AG09309 (cell line): ENCODE data around the gene IL4R.

ENCODE experiments used
- DNase-seq: peaks from one replicate; pipeline ENCODE4 v3.0.0-alpha.2; 2010; ENCODE audit warnings: low read depth
- H3K4me3 ChIP-seq: 2 replicates; pipeline ENCODE4 v1.5.1; 2011; ENCODE audit warnings: mild to moderate bottlenecking, low read depth, low read length, moderate library complexity; ENCODE audit not compliant: control insufficient read depth
- CTCF ChIP-seq: IDR thresholded peaks from 2 replicates; pipeline ENCODE4 v1.5.1; 2011; ENCODE audit warnings: mild to moderate bottlenecking, low read depth, low read length, inconsistent platforms; ENCODE audit not compliant: insufficient read depth, control insufficient read depth; ENCODE audit errors: missing control alignments

The IL4R gene

GRCh38 chr16:27318392-27319256, 4.8 kb downstream of the IL4R start:
- no peak for TF ChIP-seq CTCF
- H3K4me3 ChIP-seq, result no peak overlapping the region
- DNase-seq, result no peak

DNA sequence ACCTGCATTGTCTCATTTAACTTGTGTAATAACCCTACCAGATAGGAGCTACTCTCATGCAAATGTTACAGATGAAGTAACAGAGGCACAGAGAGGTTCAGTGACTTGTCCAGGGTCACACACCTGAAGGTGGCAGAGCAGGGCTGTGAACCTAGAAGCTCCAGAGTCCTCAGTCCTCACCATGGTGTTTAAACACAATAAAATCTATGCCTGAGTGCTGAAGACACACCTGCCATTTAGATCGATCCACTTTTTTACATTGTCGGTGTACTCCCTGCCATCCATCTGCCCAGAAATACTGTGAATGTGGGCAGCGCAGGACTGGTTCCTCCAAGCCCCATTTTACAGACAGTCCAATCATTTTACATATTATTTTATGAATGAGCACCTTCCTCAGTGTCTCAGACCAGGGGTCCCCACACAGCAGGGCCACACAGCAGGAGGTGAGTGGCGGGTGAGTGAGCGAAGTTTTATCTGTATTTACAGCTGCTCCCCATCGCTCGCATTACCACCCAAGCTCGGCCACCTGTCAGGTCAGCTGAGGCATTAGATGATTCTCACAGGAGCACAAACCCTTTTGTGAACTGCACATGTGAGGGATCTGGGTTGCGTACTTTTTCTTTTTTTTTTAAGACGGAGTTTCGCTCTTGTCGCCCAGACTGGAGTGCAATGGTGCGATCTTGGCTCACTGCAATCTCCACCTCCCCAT, 5.6 kb downstream of the IL4R start:
- no peak for TF ChIP-seq CTCF
- no peak overlapping the region for H3K4me3 ChIP-seq
- no peak for DNase-seq

GRCh38 chr16:27320261-27321012, 6.7 kb downstream of the IL4R start:
- no peak overlapping the region for H3K4me3 ChIP-seq
- no peak for DNase-seq
- TF ChIP-seq CTCF, result no peak

DNA sequence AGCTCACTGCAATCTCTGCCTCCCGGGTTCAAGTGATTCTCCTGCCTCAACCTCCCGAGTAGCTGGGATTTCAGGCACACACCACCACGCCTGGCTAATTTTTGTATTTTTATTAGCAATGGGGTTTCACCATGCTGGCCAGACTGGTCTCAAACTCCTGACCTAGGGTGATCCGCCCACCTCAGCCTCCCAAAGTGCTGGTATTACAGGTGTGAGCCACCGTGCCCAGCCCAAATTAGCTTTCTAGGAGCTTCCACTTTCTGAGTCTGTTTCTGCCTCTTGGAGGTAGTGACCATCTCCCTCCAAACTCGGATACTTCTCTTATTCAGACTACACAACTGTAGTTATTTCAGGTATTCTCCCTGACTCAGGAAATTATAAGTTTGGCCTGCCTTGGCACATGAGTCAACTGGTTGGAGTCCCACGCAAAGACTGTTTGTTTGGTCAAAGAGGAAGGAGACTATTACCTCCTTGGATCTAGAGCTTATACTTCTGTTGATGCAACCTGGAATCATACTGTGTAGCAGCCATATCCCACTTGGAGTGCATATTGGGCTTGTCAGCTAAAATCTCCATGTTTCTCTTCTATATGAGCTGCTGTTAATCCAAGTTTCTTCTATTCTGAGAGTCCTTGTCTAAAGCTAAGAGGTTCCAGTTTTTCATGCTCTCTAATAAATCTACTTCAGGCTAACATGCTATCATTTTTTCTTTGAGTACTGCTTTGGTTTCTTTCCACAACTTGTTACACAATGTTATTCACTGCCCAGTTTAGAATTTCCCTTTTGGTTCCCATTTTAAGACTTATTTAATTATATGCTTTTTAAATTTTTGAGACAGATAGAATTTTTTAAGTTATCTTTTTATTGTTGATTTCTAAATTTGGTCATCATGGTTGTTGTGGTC, 7.5 kb downstream of the IL4R start:
- H3K4me3 ChIP-seq, result no peak overlapping the region
- no peak for TF ChIP-seq CTCF
- no peak for DNase-seq

DNA sequence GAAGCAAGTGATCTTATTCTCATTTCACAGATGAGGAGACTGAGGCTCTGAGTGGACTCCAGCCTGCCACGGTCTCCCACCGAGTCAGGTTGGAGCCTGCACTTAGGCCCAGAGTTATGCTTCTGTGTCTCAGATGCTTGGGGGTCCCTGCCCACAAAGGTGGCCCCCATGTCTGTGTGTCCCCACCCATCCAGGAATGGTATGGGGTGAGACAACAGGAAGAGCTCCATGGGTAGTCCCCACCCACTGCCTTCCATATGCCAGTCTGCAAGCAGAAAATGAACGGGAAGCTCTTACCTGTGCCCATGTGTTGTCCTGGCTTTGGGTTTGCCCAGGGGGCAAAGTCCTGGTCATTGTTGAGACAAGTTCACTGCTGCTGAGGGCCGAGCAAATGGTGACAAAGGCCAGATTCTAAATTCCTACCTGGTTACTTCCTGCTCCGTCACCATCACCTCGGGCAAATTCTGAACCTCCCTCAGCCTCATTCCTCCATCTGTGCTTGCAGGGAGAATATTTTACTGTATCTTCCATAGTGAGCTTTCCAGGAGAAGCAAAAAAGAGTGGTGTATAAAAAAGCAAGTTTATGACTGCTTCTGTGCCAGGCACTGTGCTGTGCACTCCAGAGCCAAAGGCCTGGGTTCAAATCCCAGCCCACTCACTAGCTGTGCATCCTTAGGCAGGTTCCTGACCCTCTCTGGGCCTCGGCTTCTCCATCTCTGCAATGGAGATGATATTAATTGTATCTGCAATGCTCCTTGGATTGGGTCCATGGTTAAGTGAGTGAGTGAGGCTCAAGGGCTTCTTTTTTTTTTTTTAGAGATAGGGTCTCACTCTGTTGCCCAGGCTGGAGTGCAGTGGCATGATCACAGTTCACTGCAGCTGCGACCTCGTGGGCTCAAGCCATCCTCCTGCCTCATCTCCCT, 9.3 kb downstream of the IL4R start:
- no peak for DNase-seq
- H3K4me3 ChIP-seq, result no peak overlapping the region
- no peak for TF ChIP-seq CTCF
